ENCODE data around the gene BHLHE23.
"Not testable (repeated sequence)": the region's sequence is repeated elsewhere in the genome, so short reads cannot be mapped to it uniquely, and the experiment has no call there.

Gene BHLHE23

DNA sequence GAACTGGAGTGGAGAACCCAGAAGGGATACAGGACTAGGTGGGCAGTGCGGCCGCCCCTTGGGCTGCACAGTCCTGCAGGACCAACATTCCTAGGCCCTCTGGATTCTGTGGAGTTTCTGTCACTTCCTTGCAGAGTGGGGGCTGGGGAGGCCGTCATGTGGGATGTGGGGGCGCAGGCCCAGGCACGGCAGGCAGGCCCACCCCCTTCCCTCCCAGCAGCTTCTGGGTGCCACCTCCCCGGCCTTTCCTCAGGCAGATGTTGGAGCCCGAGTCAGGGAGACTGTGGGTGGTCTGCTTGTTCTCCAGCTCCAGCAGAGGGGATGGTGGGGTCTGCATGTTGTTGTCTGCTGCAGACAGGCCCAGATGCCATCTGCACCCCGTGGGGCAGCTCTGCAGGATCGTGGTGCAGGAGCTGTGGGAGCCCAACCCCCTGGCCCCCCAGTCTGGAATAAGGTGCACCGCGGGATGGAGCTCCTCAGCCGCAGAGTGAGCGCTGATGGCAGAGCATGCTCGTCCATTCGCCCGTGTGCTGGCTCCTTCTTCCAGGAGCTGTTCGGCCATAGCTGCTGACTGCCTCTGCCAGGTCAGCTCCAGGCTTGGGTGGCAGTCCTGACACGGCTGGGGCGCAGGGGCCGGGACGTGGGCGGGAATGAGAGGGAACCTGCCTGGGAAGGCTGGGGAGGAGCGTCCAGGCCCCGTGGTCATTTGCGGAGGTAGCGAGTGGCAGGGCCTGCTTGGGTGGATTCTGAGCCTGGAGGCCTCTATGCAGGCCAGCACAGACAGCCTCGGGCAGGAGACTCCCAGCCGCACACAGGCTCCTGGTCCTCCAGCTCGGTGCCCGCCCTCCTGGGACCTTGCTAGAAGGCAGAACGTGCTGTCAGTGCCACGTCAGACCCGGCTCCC lies 36.2 kb downstream of the BHLHE23 start:
- no peak for DNase-seq

GRCh38 chr20:62969939-62970306 lies 36.8 kb downstream of the BHLHE23 start:
- no peak for DNase-seq

GRCh38 chr20:62969179-62969760 lies 37.5 kb downstream of the BHLHE23 start:
- DNase-seq = no peak

DNA sequence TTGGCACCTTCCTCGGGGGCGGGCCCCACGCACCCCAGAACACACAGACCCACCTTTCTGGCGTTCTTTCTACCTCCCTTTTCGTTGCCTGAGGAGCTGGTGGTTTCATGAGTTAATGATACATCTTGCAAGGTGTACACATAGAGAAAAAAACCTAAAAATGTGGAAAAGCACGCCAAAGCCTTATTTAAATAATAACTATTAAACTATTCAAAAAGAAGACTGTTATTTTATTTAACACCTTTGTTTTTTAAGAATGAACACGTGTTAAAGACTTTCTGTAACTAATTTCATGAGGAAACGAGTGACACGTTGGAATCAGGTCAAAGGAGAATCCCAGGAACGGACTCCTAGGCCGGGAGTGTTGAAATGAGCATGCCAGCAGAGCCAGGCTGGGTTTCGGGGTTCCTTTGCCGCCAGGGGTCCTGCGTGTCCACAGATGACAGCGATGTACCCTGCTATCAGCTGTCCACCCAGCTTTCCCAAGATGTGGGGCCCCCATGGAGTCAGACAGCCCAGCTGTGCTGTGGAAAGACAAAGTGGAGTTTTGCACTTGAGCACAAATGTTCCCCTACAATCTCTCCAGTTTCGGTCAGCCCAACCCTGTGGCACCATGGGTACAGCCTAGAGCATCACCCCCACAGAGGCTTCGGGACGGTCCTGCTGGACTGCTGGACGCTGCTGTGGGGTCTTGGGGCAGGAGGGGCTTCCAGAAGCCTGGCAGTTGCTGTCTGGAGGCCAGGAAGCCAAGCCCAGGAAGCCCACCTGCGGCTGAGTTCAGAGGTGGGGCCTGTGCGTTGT lies 38.2 kb downstream of the BHLHE23 start:
- no peak for DNase-seq

- DNase-seq = no peak
These were observed 39.0 kb downstream of the BHLHE23 start for GRCh38 chr20:62967628-62968351.

DNA sequence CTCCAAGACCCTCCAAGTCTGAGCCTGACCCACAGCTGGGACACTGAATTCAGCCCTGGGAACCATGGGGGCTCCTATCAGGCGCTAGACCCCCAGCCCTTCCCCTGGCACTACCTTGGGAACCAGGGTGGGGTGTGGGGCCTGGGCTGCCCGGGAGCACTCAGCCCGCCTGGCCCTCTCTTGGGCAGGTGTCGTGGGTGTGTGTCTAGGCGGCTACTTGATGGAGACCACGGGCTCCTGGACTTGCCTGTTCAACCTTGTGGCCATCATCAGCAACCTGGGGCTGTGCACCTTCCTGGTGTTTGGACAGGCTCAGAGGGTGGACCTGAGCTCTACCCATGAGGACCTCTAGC lies 39.6 kb downstream of the BHLHE23 start:
- DNase-seq = no peak

DNA sequence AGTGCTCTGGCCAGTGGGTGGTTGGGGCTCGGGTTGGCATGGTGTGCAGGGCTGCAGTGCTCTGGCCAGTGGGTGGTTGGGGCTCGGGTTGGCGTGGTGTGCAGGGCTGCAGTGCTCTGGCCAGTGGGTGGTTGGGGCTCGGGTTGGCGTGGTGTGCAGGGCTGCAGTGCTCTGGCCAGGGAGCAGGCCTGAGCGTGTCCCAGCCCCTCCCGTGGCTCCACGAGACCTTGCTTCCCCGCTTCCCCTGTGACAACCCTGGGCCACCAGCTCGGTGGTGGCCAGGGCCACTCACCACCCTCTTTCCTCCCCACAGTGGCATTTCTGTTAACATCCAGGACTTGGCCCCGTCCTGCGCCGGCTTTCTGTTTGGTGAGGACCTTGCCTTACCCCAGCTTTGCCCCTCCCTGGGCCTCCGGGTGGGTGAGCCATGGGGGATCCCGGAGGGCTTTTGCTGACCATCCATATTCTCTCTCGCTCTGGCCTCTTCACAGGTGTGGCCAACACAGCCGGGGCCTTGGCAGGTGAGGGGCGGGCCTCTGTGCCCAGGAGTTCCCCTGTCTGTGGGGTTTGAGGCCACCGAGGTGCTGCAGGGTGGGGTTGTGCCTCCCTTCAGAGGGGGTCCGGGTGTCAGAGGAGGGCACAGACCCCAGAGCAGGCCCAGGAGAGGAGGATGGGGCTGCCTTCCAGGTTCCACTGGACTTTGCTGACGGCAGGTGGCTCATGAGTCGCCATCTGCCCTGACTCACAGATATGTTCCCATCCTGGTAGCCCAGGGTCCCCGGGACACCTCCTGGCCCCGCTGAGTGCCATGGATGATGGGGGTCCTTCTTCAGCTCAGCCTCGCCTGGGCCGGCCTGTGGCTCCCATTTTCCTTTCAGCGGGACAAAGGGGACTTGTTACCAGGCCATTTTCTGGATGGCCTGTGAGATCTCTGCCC lies 40.3 kb downstream of the BHLHE23 start:
- DNase-seq = no peak

GRCh38 chr20:62965363-62965771 lies 41.4 kb downstream of the BHLHE23 start:
- DNase-seq = no peak

DNA sequence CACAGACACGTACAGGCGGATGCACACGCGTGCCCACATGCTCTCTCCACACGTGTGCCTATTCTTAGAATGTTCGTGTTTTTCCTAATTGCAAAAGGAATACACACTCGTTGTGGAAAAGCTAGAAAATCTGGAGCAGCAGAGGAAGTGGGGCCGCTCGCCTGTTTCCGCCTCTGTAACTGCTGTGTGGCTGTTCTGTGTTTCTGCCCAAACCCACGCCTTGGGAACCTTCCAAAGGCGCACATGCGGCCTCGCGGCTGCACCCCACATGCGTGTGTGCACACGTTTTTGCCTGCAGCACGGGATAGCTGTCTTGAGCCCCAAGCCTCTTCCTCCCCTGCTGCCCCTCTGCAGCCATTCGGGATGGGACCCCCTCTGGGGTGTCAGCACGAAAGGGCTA lies 42.1 kb downstream of the BHLHE23 start:
- DNase-seq = no peak

GRCh38 chr20:62963614-62964397 lies 43.0 kb downstream of the BHLHE23 start:
- no peak for DNase-seq

- DNase-seq = no peak
These were observed 43.7 kb downstream of the BHLHE23 start for GRCh38 chr20:62962891-62963613.

- no peak for DNase-seq
These were observed 44.4 kb downstream of the BHLHE23 start for GRCh38 chr20:62962221-62962879.

DNA sequence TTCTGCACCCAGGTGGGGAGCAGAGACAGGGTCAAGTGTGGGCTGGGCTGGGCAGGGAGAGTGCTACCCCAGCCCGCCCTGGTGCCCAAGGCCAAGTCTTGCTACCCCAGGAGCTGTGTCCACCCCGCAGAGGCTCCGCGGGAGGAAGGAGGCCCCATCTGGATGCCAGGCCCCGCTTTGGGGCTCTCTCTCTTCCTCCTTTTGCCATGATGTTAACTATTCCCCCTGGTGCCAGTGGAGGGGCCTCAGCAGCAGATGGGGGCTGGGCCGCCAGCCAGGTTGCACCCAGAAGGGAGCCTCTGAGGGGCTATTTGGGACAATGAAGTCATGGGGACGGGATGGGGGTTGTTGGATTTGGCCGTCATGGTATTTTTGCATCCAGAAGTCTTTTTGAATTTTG lies 45.0 kb downstream of the BHLHE23 start:
- no peak for DNase-seq

DNA sequence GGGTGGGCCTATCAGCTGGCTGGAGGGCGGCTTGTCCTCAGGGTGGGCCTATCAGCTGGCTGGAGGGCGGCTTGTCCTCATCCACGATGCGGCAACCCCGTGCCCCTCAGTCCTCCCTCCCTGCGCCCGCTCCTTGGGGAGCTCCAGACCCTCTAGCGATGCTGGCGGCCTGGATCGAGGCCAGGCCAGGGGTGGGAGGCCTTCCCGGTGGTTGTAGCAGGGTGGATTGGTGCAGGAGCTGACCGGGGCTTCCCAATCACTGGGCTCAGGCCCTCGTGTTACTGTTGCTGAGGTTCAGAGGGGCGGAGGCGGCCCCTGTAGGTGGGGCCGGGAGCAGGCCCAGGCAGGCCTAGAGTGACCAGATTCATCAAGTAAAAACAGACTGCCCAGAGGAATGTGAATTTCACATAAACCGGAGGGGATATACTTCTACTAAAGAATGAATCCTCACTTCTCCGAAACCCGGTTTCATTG lies 45.4 kb downstream of the BHLHE23 start:
- DNase-seq = no peak

- not testable (repeated sequence) for DNase-seq
These were observed 46.1 kb downstream of the BHLHE23 start for GRCh38 chr20:62960446-62961309.

DNA sequence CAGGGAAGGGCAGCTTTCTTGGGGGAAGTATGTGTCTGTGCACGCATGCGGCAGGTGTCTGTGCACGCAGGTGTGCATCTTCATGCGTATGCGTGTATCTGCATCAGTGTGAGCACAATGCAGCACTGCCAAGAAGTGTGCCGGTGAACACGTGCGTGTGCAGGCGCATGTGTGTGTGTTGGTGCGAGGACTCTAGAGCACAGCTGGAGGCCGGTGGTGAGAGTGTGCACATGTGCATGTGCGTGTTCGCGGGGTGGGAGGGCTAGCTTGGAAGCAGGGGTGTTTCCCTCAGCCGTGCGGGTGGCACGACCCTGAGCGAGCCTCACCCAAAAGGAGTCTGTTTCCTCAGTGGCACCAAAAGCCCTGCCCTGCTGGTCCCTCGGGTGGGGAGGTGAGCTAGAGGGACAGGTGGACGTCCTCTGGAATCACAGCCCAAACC lies 46.7 kb downstream of the BHLHE23 start:
- DNase-seq = no peak

DNA sequence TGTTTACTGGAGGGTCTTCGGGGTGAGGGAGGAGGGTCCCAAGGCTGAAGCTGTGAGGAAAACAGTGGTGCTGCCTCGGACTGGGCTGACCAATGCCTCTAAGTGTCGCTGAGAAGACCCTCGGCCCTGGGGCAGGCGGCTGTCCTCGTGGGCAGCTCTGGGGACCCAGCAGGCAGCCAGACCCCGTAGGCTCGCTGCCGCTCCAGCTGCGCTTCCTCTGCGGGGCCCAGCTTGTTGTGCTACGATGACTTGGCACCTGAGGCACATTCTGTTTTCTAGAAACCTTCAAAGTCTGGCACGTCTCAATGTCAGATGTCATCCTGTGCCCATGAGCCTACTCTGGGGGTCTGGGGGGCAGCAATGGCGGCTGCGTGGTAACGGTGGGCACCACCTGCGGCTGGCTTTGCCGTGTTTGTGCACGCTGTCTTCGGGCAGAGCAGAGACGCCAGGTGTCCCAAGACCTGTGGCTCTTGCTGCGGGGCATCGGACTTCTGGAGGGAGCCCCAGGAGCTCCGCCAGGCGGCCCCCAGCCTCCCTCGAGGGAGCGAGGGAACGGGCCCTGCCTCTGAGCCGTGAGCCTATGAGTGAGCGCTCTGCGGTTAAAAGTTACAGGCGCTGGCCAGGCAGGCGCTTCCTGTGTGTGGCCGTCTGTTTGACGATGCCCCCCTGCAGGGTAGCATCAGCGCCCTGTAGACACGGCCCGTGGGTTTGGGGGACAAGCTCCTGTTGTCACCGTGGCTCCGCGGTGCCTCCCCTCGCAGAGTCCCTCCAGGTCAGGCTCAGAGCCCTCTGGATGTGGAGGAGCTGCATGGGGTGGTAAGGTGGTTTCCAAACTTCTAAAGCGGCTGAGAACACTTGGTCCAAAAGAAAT lies 47.4 kb downstream of the BHLHE23 start:
- no peak for DNase-seq
